Adrenal gland (tissue), 5 donors: ENCODE results near the gene ERC2.

Experiments used
- CTCF ChIP-seq, 6 experiments: fragments of 450-650 bp in 4 of 6; fragments of 200-600 bp in 2 of 6; sonication (generic) in 1 of 6; IDR thresholded peaks; 1 replicate in 5 of 6; 2 replicates in 1 of 6; pipeline versions ENCODE4 v1.5.1 to v1.8.0; 2016 to 2021; ENCODE audit warnings: antibody characterized with exemption in 6 of 6, mild to moderate bottlenecking in 2 of 6, moderate library complexity in 1 of 6
- POLR2A ChIP-seq, 2 donors: fragments of 450-650 bp; IDR thresholded peaks; one replicate each; pipeline ENCODE4 v1.6.1; 2017; ENCODE audit warnings: antibody characterized with exemption in 2 of 2, mild to moderate bottlenecking in 2 of 2, moderate library complexity in 1 of 2
- donor health status: DM: no; HTN: no; CAD: no.

DNA sequence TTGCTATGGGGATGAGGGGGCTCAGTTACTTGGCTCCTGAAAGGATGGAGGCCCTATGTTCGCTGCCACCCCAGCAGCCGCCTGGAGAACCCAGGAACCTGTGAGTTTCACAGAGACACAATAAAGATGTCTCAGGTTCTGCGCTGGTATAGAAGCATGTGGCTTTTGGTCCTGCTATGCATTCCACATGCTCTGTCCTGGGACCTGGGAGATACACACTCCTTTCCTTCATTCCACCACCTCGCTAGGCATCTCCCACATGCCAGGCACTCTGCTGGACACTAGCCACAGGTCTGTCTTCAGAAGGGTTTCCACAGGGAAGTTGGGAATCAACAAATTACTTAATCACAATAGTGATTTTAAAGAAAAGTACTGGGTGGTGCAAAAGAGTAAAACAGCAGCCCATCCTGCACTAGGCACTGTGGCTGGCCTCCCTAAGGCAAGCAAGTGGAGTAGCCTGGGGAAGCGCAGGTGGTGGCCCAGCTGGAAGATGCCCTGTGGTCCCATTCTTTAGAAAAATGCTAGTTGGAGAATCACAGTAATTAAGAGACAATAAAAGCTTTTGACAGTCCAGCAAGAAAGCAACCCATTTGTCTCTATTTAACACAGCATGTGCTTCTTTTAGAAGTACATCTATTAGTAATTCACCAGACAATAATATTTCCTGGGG is 572.2 kb downstream of the ERC2 start:
- TF ChIP-seq CTCF (IDR thresholded peaks at IDR 0.05) (no peak), POLR2A (IDR thresholded peaks at IDR 0.05) (no peak)
